SIG-M5 treated with dmso at 0.1 percent for 504 hours (cell line): Measurements from ENCODE around the gene SPRED2.

Source experiments
- DNase-seq: peaks from one replicate; lab custom pipeline; 2025; ENCODE audit not compliant: unreplicated experiment; lab: John Stamatoyannopoulos, UW

SPRED2 gene

GRCh38 chr2:65443509-65444186 is 11.2 kb upstream of the SPRED2 start:
- DNase-seq: no peak

DNA sequence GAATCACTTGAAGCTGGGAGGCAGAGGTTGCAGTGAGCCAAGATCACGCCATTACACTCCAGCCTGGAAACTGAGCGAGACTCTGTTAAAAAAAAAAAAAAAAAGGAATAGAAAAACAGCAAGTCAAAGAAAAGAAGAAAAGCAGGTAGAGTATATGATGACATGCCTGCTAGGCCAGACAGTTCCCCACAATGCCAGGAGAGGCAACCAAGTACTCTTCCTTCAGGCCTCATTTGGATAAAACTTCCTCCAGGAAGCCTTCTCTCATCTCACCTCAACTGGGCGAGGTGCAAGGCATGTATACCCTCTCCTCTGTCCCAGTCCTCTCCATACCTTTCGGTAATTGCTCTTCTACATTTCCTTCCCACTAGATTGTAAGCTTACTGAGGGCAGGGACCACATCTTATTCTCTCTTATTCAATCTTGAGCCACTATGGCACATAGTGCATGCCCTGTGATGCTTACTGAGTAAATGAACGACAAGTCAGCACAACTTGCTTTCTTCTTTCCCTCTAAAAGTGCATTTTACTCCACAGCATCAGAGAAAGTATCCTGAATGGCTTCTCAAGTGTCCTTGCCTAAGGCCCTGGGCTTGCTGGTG is 10.1 kb upstream of the SPRED2 start:
- no peak for DNase-seq

- DNase-seq: no peak
Observed at GRCh38 chr2:65438137-65438899, 5.9 kb upstream of the SPRED2 start.

GRCh38 chr2:65437392-65438135 is 5.2 kb upstream of the SPRED2 start:
- DNase-seq: no peak

GRCh38 chr2:65436824-65437221 is 4.4 kb upstream of the SPRED2 start:
- DNase-seq: peak; percentile 89

GRCh38 chr2:65436169-65436823 is 3.9 kb upstream of the SPRED2 start:
- peak; percentile 95 for DNase-seq

DNA sequence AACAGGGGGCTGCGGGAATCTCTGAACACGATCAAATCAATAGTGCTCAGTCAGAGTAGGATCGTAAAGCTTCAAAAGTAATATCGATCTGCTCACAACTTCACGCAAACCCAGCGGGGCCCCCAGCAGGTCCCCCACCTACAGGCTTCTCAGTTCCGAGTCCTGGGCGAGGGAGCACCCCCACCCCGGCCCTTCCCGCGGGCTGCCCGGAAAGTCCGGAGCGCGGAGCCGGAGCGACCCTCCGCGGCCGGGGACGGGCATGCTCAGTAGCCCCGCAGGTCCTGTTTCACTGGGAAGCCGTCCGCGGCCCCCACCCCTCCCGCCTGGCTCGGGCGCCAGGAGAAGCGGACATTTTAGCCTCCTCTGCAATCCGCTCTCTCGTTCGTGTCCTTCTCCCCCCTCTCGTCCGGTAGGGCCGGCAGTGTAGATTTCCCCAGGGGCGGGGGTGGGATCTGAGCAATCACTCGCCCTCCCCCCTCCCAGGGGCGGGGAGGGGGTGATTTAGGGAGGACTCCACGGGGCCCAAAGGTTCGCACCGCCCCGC is 3.3 kb upstream of the SPRED2 start:
- DNase-seq: peak; percentile 73

DNA sequence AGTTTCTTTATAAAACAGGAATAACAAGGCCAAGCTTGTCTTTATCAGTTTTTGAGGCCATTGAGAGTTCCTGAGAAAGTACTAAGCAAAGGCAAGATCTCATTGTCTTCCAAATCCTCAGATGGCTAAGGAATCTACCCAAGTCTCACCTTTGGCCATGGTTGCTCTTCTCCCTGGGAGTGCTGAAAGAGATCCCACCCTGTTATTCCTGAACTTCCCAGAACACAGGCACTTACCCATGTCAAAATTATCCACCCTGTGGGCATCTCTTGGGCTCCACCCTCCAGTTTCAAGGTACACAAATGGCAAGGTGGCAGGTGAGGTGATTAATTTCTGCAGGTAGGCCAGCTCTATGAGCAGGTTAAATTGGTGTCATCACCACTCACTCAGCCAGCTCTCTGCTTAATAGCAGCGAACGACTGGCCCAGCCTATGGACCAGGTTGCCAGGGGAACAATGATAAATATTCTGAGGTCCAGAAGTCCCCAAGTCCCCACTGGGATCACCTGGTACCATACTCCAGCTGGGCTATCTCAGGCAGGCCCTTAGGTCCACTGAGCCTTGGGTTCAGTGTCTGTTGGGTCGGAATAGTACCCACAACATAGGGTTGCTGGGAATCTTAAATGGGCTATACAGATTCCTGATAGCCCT is 2.3 kb upstream of the SPRED2 start:
- DNase-seq: no peak

DNA sequence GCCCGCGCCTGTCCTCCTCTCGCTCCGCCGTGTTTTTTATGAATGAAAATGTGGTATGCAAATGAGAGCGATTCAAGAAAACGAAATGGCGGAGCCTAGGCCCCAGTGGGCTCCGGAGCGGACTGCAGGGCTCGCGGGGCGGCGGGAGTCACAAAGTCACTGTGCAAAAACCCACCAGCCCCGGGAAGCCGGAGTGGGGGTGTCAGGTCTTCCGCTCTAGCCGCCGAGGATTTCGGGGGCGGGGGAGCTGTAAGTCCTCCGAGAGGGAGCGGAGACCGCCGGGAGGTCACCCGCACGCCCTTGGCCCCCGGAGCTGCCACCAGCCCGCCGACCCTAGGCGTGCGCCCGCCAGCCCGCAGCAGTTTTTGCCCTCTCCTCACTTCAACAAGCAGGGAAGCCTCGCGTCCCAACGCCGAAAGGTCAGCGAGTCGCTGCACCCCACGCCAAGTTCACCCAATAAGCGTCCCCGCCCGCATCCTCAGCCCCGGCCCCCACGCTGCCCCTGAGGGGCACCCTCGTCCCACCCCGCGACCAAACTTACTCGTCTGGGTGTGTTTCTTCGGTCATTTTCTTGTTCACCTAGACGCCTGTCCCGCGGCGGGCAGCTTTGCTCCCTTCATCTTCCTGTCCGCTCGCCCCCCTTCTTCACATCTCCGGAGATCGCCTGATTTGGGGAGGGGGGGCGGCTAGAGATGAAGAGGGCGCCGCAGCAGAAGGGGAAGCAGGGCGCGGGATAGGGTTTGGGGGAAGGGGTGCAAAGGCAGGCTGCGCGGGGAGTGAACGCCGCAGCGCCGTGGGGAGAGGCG is 775 bp downstream of the SPRED2 start:
- peak; percentile 53 for DNase-seq

DNA sequence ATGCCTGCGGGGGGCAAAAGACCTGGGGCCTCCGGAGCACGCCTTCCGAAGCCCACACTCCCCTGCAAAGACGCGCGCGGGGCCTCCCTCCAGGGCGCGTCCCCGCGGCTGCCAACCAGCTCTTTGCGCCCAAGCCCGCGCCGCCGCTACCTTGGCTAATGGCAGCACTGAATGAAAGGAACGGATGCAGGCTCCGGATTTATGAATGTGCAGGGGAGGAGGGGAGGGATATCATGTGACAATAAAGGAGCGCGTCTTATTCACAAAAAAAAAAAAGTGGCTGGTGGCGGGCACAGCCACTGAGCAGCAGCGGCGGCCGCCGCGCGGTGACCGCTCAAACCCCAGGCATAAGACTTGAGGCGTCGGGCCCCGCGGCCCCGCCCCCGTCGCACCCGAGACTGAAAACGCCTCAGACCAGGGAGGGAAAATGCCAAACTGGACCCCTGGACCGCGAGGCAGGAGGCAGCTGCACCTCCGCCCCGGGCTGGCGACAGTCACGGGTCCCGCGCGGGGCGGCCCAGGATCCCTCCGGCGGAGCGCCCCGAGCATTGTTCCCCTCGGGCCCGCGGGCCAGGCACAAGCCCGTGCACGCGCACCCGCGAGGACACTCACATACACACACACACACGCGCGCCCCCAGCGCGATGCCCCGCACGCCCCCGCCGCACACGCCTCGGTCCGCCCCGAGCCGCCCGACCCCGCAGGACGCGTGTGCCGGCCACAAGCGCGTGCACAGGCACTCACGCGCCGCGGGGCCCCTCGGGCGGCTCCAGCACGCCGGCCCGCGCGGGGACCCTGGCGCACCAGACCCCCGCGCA is 1.6 kb downstream of the SPRED2 start:
- DNase-seq: peak; percentile 93

DNA sequence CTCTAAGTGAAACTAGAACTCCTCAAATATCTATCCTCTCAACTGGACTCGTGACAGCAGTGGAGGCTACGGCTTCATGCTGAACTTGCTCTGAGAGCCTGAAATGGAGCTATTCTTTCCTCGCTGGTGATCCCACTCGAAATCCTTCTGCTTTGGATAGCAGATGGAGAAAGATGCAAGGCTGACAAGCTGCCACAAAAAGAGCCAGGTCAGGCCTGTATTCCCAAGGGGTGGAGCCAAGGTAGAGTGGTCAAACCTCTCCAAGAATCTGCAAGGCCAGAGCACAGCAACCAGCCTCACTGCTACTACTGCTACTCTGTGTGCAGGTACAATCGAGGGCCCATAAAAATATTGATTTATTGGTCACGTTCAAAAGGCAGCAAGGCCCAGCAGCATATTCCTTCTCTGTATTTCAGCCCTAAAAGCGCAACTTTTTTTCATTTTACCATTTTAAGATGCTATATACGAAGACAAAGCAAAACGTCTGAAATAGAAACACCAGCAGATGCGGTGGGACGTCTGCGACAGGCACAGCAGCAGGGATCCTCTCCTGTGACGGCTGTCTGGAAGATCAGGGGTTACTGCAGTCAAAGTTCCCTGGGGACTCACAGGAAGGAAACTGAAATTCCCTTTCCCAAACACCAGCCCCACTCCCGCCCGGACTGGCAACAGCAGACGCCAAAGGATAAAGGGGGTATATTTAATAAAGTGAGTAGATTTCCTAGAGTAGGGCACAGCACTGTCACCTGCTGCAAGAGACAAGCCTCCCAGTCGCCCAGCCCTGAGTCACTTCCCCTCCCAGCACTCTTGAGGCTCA is 2.4 kb downstream of the SPRED2 start:
- DNase-seq: no peak

- no peak for DNase-seq
Observed at GRCh38 chr2:65427532-65427931, 4.9 kb downstream of the SPRED2 start.

DNA sequence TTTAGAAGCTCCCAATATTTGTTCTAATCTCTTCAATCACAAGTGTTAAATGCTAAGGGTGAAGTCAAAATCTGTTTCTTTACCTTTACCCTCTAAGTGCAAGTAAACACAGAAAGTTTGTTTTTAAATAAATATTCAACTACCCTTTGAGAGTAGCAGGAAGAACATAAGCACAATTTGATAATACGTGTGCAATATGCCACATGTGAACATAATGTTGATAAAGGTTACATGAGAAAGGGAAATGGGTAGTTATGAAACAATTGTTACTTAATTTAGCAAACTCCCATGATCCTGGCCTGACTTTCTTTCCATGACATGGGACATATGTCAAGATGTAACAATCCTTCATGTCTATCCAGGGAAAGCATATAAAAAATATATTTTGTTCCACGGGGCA is 7.1 kb downstream of the SPRED2 start:
- DNase-seq: no peak

DNA sequence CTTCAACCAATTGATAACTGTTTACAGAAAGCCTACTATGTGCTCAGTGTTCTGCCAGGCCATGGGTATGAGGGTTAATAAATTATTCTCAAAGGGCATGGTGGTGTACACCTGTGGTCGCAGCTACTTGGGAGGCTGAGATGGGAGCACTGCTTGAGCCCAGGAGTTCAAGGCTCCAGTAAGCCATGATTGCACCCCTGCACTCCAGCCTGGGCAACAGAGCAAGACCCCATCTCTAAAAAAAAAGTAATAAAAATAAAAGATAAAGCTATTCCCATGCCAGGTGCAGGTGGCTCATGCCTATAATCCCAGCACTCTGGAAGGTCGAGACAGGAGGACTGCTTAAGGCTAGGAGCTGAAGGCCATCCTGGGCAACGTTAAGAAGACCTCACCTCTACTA is 8.0 kb downstream of the SPRED2 start:
- no peak for DNase-seq

- DNase-seq: no peak
Observed at GRCh38 chr2:65421432-65421748, 11.0 kb downstream of the SPRED2 start.

DNA sequence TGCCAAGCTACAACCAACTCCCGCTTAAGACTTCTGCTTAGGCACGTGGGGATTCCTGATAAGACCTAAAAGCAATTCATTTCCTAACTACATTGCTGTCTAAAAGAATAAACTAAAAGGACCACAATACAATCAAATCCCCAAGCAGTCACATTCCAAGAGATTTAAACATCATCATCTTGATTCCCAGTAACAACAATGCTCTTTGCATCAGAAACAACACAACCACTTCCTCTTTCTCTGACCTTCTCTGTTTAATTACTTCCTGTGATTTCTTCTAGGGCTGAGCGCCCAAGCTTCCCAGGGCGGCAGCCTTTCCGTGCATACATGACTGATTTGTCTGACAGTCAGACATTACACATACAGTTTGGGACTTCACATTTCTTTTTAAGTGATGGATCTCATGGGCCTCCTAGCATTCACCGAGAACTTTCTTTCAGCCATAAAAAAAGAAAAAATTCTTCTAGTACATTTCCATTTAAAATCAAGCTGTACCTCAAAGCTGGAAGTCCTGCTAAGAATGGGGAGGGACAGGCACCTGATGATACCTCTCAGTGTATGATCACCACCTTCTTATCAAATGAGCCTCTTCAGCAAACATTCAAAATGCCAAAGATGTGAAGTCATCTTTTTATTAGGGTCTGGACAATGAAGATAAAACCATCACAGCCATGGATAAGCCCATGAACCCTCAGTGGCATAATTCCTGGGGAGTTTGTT is 11.5 kb downstream of the SPRED2 start:
- peak; percentile 85 for DNase-seq

- DNase-seq: no peak
Observed at GRCh38 chr2:65417509-65418085, 14.8 kb downstream of the SPRED2 start.
